PC-9 (cell line): ENCODE results near the gene MRPL52. TPM values are rescaled to one million over a fixed set of nuclear protein-coding genes. Genes with fewer than 3 reads are reported as not detected.

Experiments used
- BruUV-seq: library from RNA; stranded (reverse); fragments of 400-500 nt; replicated peaks from 2 replicates; lab custom pipeline; 2021; lab: Mats Ljungman, UMichigan
- CTCF ChIA-PET: fragments of 300-600 bp; sonication (Branson Sonifier 250); formaldehyde crosslinking; loops from one replicate; lab custom pipeline; 2022; ENCODE audit warnings: antibody characterized with exemption; lab: Charles Lee
- POLR2A ChIA-PET: fragments of 300-600 bp; sonication (Branson Sonifier 250); formaldehyde crosslinking; loops from one replicate; lab custom pipeline; 2022; ENCODE audit warnings: antibody characterized with exemption; ENCODE audit not compliant: unreplicated experiment; lab: Charles Lee
- DNase-seq, 2 experiments: peaks; one replicate each; pipeline versions ENCODE4 v3.0.0 to v3.0.0-alpha.2; 2015 to 2022; ENCODE audit warnings: mixed read lengths in 1 of 2
- H2AFZ ChIP-seq: fragments of 200-600 bp; sonication (generic); 2 replicates; pipeline ENCODE4 v1.8.1; 2017; ENCODE audit warnings: antibody characterized with exemption
- H3F3A ChIP-seq: fragments of 200-600 bp; sonication (generic); 2 replicates; pipeline ENCODE4 v1.8.1; 2017; ENCODE audit warnings: antibody characterized with exemption, mild to moderate bottlenecking, low read depth; ENCODE audit not compliant: insufficient read depth
- H3K27ac ChIP-seq: fragments of 200-600 bp; sonication (generic); 2 replicates; pipeline ENCODE4 v1.6.1; 2016; ENCODE audit warnings: mixed run types
- H3K27me3 ChIP-seq: fragments of 200-600 bp; sonication (generic); 2 replicates; pipeline ENCODE4 v1.6.1; 2016; ENCODE audit warnings: low read depth, mixed run types; ENCODE audit not compliant: insufficient read depth
- H3K36me3 ChIP-seq: fragments of 200-600 bp; sonication (generic); 2 replicates; pipeline ENCODE4 v1.6.1; 2016; ENCODE audit warnings: low read depth, mixed run types
- H3K4me1 ChIP-seq: fragments of 200-600 bp; sonication (generic); replicated peaks from 2 replicates; pipeline ENCODE4 v1.6.1; 2016; ENCODE audit warnings: mixed run types; ENCODE audit not compliant: insufficient read depth
- H3K4me2 ChIP-seq: fragments of 200-600 bp; sonication (generic); 2 replicates; pipeline ENCODE4 v1.6.1; 2017; ENCODE audit warnings: mixed run types
- H3K4me3 ChIP-seq: fragments of 200-600 bp; sonication (generic); 2 replicates; pipeline ENCODE4 v1.6.1; 2016; ENCODE audit warnings: mixed run types
- H3K79me2 ChIP-seq: fragments of 200-600 bp; sonication (generic); 2 replicates; pipeline ENCODE4 v1.6.1; 2017; ENCODE audit warnings: low read depth, mixed run types
- H3K9me2 ChIP-seq: fragments of 200-600 bp; sonication (generic); 2 replicates; pipeline ENCODE4 v1.8.1; 2017; ENCODE audit warnings: mild to moderate bottlenecking; ENCODE audit not compliant: insufficient read depth
- H3K9me3 ChIP-seq: fragments of 200-600 bp; sonication (generic); 2 replicates; pipeline ENCODE4 v1.8.1; 2016; ENCODE audit warnings: low read depth; ENCODE audit not compliant: insufficient read depth
- H4K20me1 ChIP-seq: fragments of 200-600 bp; sonication (generic); 2 replicates; pipeline ENCODE4 v1.8.1; 2017; ENCODE audit not compliant: insufficient read depth
- EZH2 ChIP-seq: fragments of 200-600 bp; sonication (generic); IDR thresholded peaks from 2 replicates; pipeline ENCODE4 v1.8.0; 2017; ENCODE audit warnings: antibody characterized with exemption, low read depth
- intact Hi-C: fragments of 100-400 bp; cut with micrococcal nuclease; formaldehyde crosslinking; loops from one replicate; pipeline ENCODE4 v1.10.0; 2022; ENCODE audit not compliant: unreplicated experiment
- total RNA-seq: library from RNA; stranded (reverse); gene quantifications from 2 replicates; pipeline ENCODE4 v1.2.3, GENCODE V29; 2021
- TF ChIP-seq, protein P1 (sequence below): fragments of 200-600 bp; sonication (generic); conservative IDR thresholded peaks from 2 replicates; pipeline ENCODE4 v1.6.1; 2017; ENCODE audit warnings: mixed run types, antibody characterized with exemption, mild to moderate bottlenecking, moderate library complexity

Gene MRPL52
- total RNA-seq, 1 experiment from 2014 or later = 76.7 TPM

DNA sequence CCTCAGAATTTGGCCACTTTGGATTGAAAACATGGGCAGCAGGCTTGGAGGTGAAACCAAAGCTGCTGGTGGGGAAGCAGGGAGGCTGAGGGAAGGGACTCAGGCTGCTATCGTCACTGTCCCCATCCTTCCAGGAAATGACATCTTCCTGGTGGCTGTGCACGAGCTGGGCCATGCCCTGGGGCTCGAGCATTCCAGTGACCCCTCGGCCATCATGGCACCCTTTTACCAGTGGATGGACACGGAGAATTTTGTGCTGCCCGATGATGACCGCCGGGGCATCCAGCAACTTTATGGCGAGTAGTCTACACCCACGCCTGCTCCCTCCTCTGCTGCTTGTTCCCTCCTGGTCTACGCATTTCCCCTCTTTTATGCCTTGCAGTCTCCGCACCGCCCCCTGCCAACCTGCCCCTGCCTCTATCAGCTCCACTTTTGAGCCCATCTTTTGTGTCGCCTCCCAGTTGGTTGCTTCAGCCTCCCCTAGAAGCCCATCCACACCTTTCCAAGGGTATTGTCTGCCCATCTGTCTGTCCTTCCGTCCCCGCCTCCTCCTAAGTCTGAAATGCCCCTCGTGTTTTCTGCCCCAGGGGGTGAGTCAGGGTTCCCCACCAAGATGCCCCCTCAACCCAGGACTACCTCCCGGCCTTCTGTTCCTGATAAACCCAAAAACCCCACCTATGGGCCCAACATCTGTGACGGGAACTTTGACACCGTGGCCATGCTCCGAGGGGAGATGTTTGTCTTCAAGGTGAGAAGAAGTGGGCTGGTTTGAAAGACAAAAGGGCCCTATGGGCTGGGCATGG, 13.6 kb downstream of the MRPL52 start:
- no peak overlapping the region for H3K27ac ChIP-seq
- TF ChIP-seq EZH2 = no peak
- TF ChIP-seq, protein P1, sequence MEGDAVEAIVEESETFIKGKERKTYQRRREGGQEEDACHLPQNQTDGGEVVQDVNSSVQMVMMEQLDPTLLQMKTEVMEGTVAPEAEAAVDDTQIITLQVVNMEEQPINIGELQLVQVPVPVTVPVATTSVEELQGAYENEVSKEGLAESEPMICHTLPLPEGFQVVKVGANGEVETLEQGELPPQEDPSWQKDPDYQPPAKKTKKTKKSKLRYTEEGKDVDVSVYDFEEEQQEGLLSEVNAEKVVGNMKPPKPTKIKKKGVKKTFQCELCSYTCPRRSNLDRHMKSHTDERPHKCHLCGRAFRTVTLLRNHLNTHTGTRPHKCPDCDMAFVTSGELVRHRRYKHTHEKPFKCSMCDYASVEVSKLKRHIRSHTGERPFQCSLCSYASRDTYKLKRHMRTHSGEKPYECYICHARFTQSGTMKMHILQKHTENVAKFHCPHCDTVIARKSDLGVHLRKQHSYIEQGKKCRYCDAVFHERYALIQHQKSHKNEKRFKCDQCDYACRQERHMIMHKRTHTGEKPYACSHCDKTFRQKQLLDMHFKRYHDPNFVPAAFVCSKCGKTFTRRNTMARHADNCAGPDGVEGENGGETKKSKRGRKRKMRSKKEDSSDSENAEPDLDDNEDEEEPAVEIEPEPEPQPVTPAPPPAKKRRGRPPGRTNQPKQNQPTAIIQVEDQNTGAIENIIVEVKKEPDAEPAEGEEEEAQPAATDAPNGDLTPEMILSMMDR = no peak

DNA sequence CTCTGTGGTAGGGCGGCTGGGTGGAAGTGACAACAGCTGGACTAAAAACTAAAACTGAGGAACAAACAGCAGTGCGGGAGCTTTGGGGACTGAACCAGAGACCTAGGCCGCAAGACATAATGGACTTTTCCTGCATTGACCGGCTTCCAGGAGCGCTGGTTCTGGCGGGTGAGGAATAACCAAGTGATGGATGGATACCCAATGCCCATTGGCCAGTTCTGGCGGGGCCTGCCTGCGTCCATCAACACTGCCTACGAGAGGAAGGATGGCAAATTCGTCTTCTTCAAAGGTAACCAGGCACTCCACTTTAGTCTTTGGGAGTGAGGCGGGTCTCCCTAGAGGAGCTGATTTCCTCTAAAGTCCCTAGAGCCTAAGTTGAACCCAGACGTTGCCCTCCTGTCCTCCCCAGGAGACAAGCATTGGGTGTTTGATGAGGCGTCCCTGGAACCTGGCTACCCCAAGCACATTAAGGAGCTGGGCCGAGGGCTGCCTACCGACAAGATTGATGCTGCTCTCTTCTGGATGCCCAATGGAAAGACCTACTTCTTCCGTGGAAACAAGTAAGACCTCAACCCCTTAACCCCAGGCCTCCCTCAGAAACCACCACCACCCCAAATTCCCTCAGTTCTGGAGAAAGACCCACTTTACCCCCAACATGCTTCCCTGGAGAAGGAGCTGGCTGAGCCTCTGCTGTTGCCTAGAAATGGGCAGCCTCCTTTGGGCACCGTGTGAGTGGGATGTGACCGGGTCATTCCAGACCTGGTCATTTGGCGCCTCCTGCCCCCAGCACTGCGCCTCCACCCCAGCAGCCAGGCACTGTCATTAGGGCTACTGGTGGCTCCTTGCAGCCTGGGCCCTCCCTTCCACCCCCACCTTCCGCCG, 14.8 kb downstream of the MRPL52 start:
- Histone ChIP-seq H3K9me2 (no peaks in the 10 kb centered on the region), H3K79me2 (no peaks in the 10 kb centered on the region), H3K36me3 (no peaks in the 10 kb centered on the region), H3K4me3 (no peak overlapping the region), H3K27ac (no peak overlapping the region), H3K27me3 (no peaks in the 10 kb centered on the region), H3K4me2 (no peak overlapping the region), H3K4me1 (no peaks in the 10 kb centered on the region), H3K9me3 (no peaks in the 10 kb centered on the region), H3F3A (no peaks in the 10 kb centered on the region), H4K20me1 (no peaks in the 10 kb centered on the region), H2AFZ (no peak overlapping the region)
- ChIA-PET POLR2A (no interaction called here), CTCF (interaction anchor here (0.6 kb wide), 1 partner anchor 65 kb away, joined by 4 read pairs; no protein-coding TSS in a partner anchor)
- DNase-seq = no peak
- intact Hi-C loops = no loop called here
- BruUV-seq = no TSS peak
- no peak for TF ChIP-seq EZH2

More for the DNA sequence above, 13.6 kb downstream of the MRPL52 start:
- intact Hi-C loops = no loop called here
- H3K4me3 ChIP-seq = no peak overlapping the region
- no peaks in the 10 kb centered on the region for H3K79me2 ChIP-seq
- ChIA-PET CTCF (no interaction called here), POLR2A (interaction anchor here (0.6 kb wide), 1 partner anchor 254 kb away, joined by 3 read pairs; the partner anchor contains the start of gene DAD1)
- H2AFZ ChIP-seq = no peak overlapping the region
- no peak overlapping the region for H3K4me2 ChIP-seq
- H3K36me3 ChIP-seq = no peaks in the 10 kb centered on the region
- no peaks in the 10 kb centered on the region for H3K9me3 ChIP-seq
- BruUV-seq = no TSS peak
- no peaks in the 10 kb centered on the region for H3F3A ChIP-seq
- no peaks in the 10 kb centered on the region for H4K20me1 ChIP-seq
- no peaks in the 10 kb centered on the region for H3K9me2 ChIP-seq
- DNase-seq = no peak
- H3K4me1 ChIP-seq = no peaks in the 10 kb centered on the region
- H3K27me3 ChIP-seq = no peaks in the 10 kb centered on the region

DNA sequence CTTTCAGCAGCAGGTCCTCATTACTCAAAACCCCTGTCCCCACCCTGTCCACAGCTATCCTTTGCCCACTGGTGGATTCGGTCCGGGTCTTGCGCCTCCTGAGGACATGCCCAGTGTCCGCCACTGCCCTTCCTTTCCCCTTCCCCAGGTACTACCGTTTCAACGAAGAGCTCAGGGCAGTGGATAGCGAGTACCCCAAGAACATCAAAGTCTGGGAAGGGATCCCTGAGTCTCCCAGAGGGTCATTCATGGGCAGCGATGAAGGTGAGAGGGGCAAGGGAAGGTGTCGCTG, 15.4 kb downstream of the MRPL52 start:
- BruUV-seq = no TSS peak
- Histone ChIP-seq H4K20me1 (no peaks in the 10 kb centered on the region), H3K9me2 (no peaks in the 10 kb centered on the region), H3K4me3 (no peak overlapping the region), H3K4me1 (no peaks in the 10 kb centered on the region), H3K4me2 (no peak overlapping the region), H3K27ac (no peak overlapping the region), H3K9me3 (no peaks in the 10 kb centered on the region), H3K79me2 (no peaks in the 10 kb centered on the region), H3K27me3 (no peaks in the 10 kb centered on the region), H3F3A (no peaks in the 10 kb centered on the region), H2AFZ (no peak overlapping the region), H3K36me3 (no peaks in the 10 kb centered on the region)
- no peak for TF ChIP-seq EZH2
- intact Hi-C loops = no loop called here
- POLR2A ChIA-PET = no interaction called here
- no peak for DNase-seq
- CTCF ChIA-PET = no interaction called here
